SK-N-SH (cell line): Measurements from ENCODE around the gene GLYATL1B. TPM values are rescaled to one million over a fixed set of nuclear protein-coding genes. Genes with fewer than 3 reads are reported as not detected.

Experiments
- CTCF ChIA-PET: fragments of 300-600, 350-600 bp; formaldehyde crosslinking; extraction: SDS; loops from one replicate; lab custom pipeline; 2021; lab: Yijun Ruan, JAX
- POLR2A ChIA-PET: fragments of 350-600 bp; sonication (Branson Sonifier 250); formaldehyde crosslinking; extraction: SDS; loops from one replicate; lab custom pipeline; 2020; ENCODE audit warnings: antibody characterized with exemption, inconsistent platforms; lab: Yijun Ruan, JAX
- DNase-seq: peaks from one replicate; pipeline ENCODE4 v3.0.0; 2012
- H2AFZ ChIP-seq: fragments of 200-600 bp; sonication (generic); 2 replicates; pipeline ENCODE4 v1.8.1; 2016; ENCODE audit warnings: antibody characterized with exemption, mild to moderate bottlenecking, low read depth
- H3F3A ChIP-seq: fragments of 200-600 bp; sonication (generic); replicated peaks from 2 replicates; pipeline ENCODE3; 2016; ENCODE audit warnings: antibody characterized with exemption, mild to moderate bottlenecking; ENCODE audit not compliant: insufficient read depth
- H3K27ac ChIP-seq, 2 experiments: fragments of 200-500 bp in 1 of 2; fragments of 200-600 bp in 1 of 2; sonication (Bioruptor generic) in 1 of 2; sonication (generic), shearing (Covaris generic) in 1 of 2; 2 replicates each; pipeline versions ENCODE4 v1.5.1 to v1.6.1; 2014 to 2016; ENCODE audit warnings: low read depth in 2 of 2, inconsistent platforms in 1 of 2, low read length in 1 of 2, mild to moderate bottlenecking in 1 of 2, mixed read lengths in 1 of 2
- H3K27me3 ChIP-seq: fragments of 200-600 bp; sonication (generic), shearing (Covaris generic); 2 replicates; pipeline ENCODE4 v1.6.1; 2016; ENCODE audit warnings: mixed run types; ENCODE audit not compliant: insufficient read depth
- H3K36me3 ChIP-seq, 2 experiments: fragments of 200-500 bp in 1 of 2; fragments of 200-600 bp in 1 of 2; sonication (Bioruptor generic) in 1 of 2; sonication (generic) in 1 of 2; replicated peaks in 1 of 2; 2 replicates each; pipeline versions ENCODE3 to v1.5.1; 2014 to 2016; ENCODE audit warnings: low read length in 1 of 2, mild to moderate bottlenecking in 1 of 2; ENCODE audit not compliant: insufficient read depth in 2 of 2, control insufficient read depth in 1 of 2
- H3K4me1 ChIP-seq, 2 experiments: fragments of 200-500 bp in 1 of 2; fragments of 200-600 bp in 1 of 2; sonication (Bioruptor generic) in 1 of 2; sonication (generic), shearing (Covaris generic) in 1 of 2; 2 replicates each; pipeline versions ENCODE4 v1.5.1 to v1.6.1; 2014 to 2016; ENCODE audit warnings: low read depth in 1 of 2, low read length in 1 of 2, mixed run types in 1 of 2; ENCODE audit not compliant: insufficient read depth in 2 of 2, control insufficient read depth in 1 of 2
- H3K4me2 ChIP-seq: fragments of 200-600 bp; sonication (generic), shearing (Covaris generic); 2 replicates; pipeline ENCODE4 v1.6.1; 2017; ENCODE audit warnings: mixed run types
- H3K4me3 ChIP-seq, 2 experiments: fragments of 200-500 bp in 1 of 2; fragments of 200-600 bp in 1 of 2; sonication (Bioruptor generic) in 1 of 2; sonication (generic), shearing (Covaris generic) in 1 of 2; 2 replicates each; pipeline versions ENCODE4 v1.5.1 to v1.8.1; 2014 to 2016; ENCODE audit warnings: low read depth in 2 of 2, inconsistent platforms in 1 of 2, low read length in 1 of 2, mild to moderate bottlenecking in 1 of 2, mixed read lengths in 1 of 2, moderate library complexity in 1 of 2
- H3K79me2 ChIP-seq: fragments of 200-600 bp; sonication (generic); 2 replicates; pipeline ENCODE4 v1.8.1; 2017; ENCODE audit warnings: mild to moderate bottlenecking; ENCODE audit not compliant: insufficient read depth
- H3K9ac ChIP-seq: fragments of 200-600 bp; sonication (generic); 2 replicates; pipeline ENCODE4 v1.6.1; 2017; ENCODE audit warnings: mixed run types
- H3K9me2 ChIP-seq: fragments of 200-600 bp; sonication (generic); 2 replicates; pipeline ENCODE4 v1.6.1; 2017; ENCODE audit warnings: mixed run types
- H3K9me3 ChIP-seq: fragments of 200-600 bp; sonication (generic); 2 replicates; pipeline ENCODE4 v1.6.1; 2017; ENCODE audit warnings: mixed run types, mild to moderate bottlenecking, moderate library complexity
- H4K20me1 ChIP-seq: fragments of 200-600 bp; sonication (generic); 2 replicates; pipeline ENCODE4 v1.6.1; 2017; ENCODE audit warnings: mild to moderate bottlenecking, mixed run types; ENCODE audit not compliant: insufficient read depth
- CTCF ChIP-seq: fragments of 200-600 bp; sonication (generic); IDR thresholded peaks from 2 replicates; pipeline ENCODE4 v1.6.1; 2017; ENCODE audit warnings: antibody characterized with exemption, mild to moderate bottlenecking, moderate library complexity
- ELF1 ChIP-seq: IDR thresholded peaks from 2 replicates; pipeline ENCODE4 v1.4.0; 2012
- EP300 ChIP-seq, 2 experiments: IDR thresholded peaks; 2 replicates each; pipeline versions ENCODE4 v1.4.0 to v1.6.1; 2012; ENCODE audit warnings: borderline replicate concordance in 1 of 2, low read depth in 1 of 2, low read length in 1 of 2
- EZH2phosphoT487 ChIP-seq: fragments of 200-600 bp; sonication (generic); IDR thresholded peaks from 2 replicates; pipeline ENCODE4 v1.6.1; 2017; ENCODE audit warnings: low read depth, mixed run types, mild to moderate bottlenecking, antibody characterized with exemption, moderate library complexity, borderline replicate concordance
- FOXM1 ChIP-seq: IDR thresholded peaks from 2 replicates; pipeline ENCODE4 v1.4.0; 2012; ENCODE audit warnings: low read depth, mild to moderate bottlenecking
- GABPA ChIP-seq: IDR thresholded peaks from 2 replicates; pipeline ENCODE4 v1.4.0; 2012; ENCODE audit warnings: low read depth, mild to moderate bottlenecking
- IRF3 ChIP-seq: fragments of 150-350 bp; IDR thresholded peaks from 2 replicates; pipeline ENCODE4 v1.6.1; 2016; ENCODE audit warnings: mild to moderate bottlenecking, low read depth, low read length
- JUND ChIP-seq: IDR thresholded peaks from 2 replicates; pipeline ENCODE4 v1.4.0; 2012
- MXI1 ChIP-seq: IDR thresholded peaks from 2 replicates; pipeline ENCODE4 v1.6.1; 2012; ENCODE audit warnings: mild to moderate bottlenecking, low read depth, low read length, improper control_type of control experiment
- NFIC ChIP-seq: IDR thresholded peaks from 2 replicates; pipeline ENCODE4 v1.4.0; 2012; ENCODE audit warnings: borderline replicate concordance
- NRF1 ChIP-seq: IDR thresholded peaks from 2 replicates; pipeline ENCODE4 v1.6.1; 2012; ENCODE audit warnings: low read depth, mild to moderate bottlenecking, low read length
- SIN3A ChIP-seq: IDR thresholded peaks from 2 replicates; pipeline ENCODE4 v1.6.1; 2012; ENCODE audit warnings: low read depth, mild to moderate bottlenecking, low read length, moderate library complexity, borderline replicate concordance
- TAF1 ChIP-seq: IDR thresholded peaks from 2 replicates; pipeline ENCODE4 v1.6.1; 2012; ENCODE audit warnings: low read depth, mild to moderate bottlenecking, low read length, moderate library complexity, borderline replicate concordance
- TCF12 ChIP-seq: IDR thresholded peaks from 2 replicates; pipeline ENCODE4 v1.4.0; 2012
- TEAD4 ChIP-seq: IDR thresholded peaks from 2 replicates; pipeline ENCODE4 v1.4.0; 2012; ENCODE audit warnings: mild to moderate bottlenecking, borderline replicate concordance; ENCODE audit not compliant: insufficient read depth
- YY1 ChIP-seq: IDR thresholded peaks from 2 replicates; pipeline ENCODE4 v1.4.0; 2012; ENCODE audit warnings: low read depth, mild to moderate bottlenecking
- ZBTB33 ChIP-seq: IDR thresholded peaks from 2 replicates; pipeline ENCODE4 v1.4.0; 2012; ENCODE audit warnings: low read depth, borderline replicate concordance
- WGBS: methylation state at CpG from one replicate; pipeline ENCODE4 v1.1.6; 2017; ENCODE audit warnings: low lambda C conversion rate; 5-methylcytosine and 5-hydroxymethylcytosine counted together
- polyA plus RNA-seq, 3 experiments: library from polyadenylated mRNA; depleted of rRNA; stranded (reverse); fragments of >200 nt; gene quantifications; 2 replicates each; pipeline ENCODE4 v1.2.3, GENCODE V29; 2012
- TF ChIP-seq, protein P1 (sequence below): IDR thresholded peaks from 2 replicates; pipeline ENCODE4; 2012
- TF ChIP-seq, protein P2 (sequence below): fragments of 150-350 bp; IDR thresholded peaks from 2 replicates; pipeline ENCODE4 v1.6.1; 2017; ENCODE audit warnings: antibody characterized with exemption, low read length, low read depth, borderline replicate concordance

GLYATL1B gene
- polyA plus RNA-seq, 1 of the 3 experiments (the other 2 are of a cell fraction), result not detected

GRCh38 chr11:59137190-59137589, 51.1 kb downstream of the GLYATL1B start:
- Histone ChIP-seq H3K79me2 (no peaks in the 10 kb centered on the region; the same call in 1 of the 2 replicates), H3K36me3 (peaks cover 0 to 21% of the 10 kb centered on the region in 2 experiments), H2AFZ (no peak overlapping the region), H3K9ac (no peak overlapping the region), H3K27me3 (no peaks in the 10 kb centered on the region), H3K4me1 (peaks cover 0 to 3% of the 10 kb centered on the region in 2 experiments; a peak in 2 of 4 replicates), H3K9me2 (no peaks in the 10 kb centered on the region), H3K9me3 (no peaks in the 10 kb centered on the region), H3K27ac (no peak overlapping the region), H3K4me3 (no peak overlapping the region), H4K20me1 (no peaks in the 10 kb centered on the region), H3K4me2 (no peak overlapping the region), H3F3A (peaks cover 9% of the 10 kb centered on the region)
- 93% methylated on average over 12 of the region's 17 CpGs for WGBS
- DNase-seq, result no peak
- TF ChIP-seq, protein P1, sequence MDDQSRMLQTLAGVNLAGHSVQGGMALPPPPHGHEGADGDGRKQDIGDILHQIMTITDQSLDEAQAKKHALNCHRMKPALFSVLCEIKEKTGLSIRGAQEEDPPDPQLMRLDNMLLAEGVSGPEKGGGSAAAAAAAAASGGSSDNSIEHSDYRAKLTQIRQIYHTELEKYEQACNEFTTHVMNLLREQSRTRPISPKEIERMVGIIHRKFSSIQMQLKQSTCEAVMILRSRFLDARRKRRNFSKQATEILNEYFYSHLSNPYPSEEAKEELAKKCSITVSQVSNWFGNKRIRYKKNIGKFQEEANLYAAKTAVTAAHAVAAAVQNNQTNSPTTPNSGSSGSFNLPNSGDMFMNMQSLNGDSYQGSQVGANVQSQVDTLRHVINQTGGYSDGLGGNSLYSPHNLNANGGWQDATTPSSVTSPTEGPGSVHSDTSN, result no peak
- TF ChIP-seq YY1 (no peak), IRF3 (no peak), TAF1 (no peak), NFIC (no peak)
- POLR2A ChIA-PET, result no interaction called here
- CTCF ChIA-PET, result interaction anchor here (0.7 to 2.3 kb wide), 3 partner anchors 10 to 34 kb away, joined by 3 to 8 read pairs (median 3); no protein-coding TSS in a partner anchor

- H3K4me3 ChIP-seq, result no peak overlapping the region
- peaks cover 13% of the 10 kb centered on the region for H3F3A ChIP-seq
- TF ChIP-seq, protein P2, sequence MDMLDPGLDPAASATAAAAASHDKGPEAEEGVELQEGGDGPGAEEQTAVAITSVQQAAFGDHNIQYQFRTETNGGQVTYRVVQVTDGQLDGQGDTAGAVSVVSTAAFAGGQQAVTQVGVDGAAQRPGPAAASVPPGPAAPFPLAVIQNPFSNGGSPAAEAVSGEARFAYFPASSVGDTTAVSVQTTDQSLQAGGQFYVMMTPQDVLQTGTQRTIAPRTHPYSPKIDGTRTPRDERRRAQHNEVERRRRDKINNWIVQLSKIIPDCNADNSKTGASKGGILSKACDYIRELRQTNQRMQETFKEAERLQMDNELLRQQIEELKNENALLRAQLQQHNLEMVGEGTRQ, result no peak
- TF ChIP-seq, protein P1, result no peak
- TF ChIP-seq ZBTB33, result no peak
- TF ChIP-seq ELF1, result no peak
- no peak for TF ChIP-seq TCF12
- no peak for TF ChIP-seq GABPA
- TF ChIP-seq TEAD4, result no peak
- no peak for TF ChIP-seq CTCF
- TF ChIP-seq JUND, result no peak
- no peak for TF ChIP-seq EP300 (IDR thresholded peaks at IDR 0.05; ENCODE audit: borderline replicate concordance in 1 of 2, low read depth in 1 of 2, low read length in 1 of 2)
- no peak for TF ChIP-seq NFIC
- TF ChIP-seq SIN3A, result no peak
- TF ChIP-seq EZH2phosphoT487, result no peak
- TF ChIP-seq NRF1, result no peak
- TF ChIP-seq MXI1, result no peak
- TF ChIP-seq FOXM1, result no peak
- TF ChIP-seq, all 33 proteins: peak for 0
- H3K9me3 ChIP-seq, result no peaks in the 10 kb centered on the region
- H3K36me3 ChIP-seq, result peaks cover 0 to 9% of the 10 kb centered on the region in 2 experiments
- CTCF ChIA-PET, result interaction anchor here (0.6 to 1.3 kb wide), 4 partner anchors 11 to 44 kb away, joined by 3 read pairs; no protein-coding TSS in a partner anchor
- H3K4me2 ChIP-seq, result no peak overlapping the region
- H3K27me3 ChIP-seq, result no peaks in the 10 kb centered on the region
- H3K27ac ChIP-seq, result no peak overlapping the region
- POLR2A ChIA-PET, result no interaction called here
- H3K9me2 ChIP-seq, result no peaks in the 10 kb centered on the region
- 77% methylated on average over 2 of the region's 2 CpGs for WGBS
- DNase-seq, result no peak
- no peak overlapping the region for H3K9ac ChIP-seq
- no peak overlapping the region for H2AFZ ChIP-seq
- H3K4me1 ChIP-seq, result peaks cover under 1 to 3% of the 10 kb centered on the region in 2 experiments; a peak in 2 of 4 replicates
- H3K79me2 ChIP-seq, result no peaks in the 10 kb centered on the region; the same call in 1 of the 2 replicates
- no peaks in the 10 kb centered on the region for H4K20me1 ChIP-seq
Observed at GRCh38 chr11:59138643-59139042, 52.5 kb downstream of the GLYATL1B start.
